A549 (cell line): Measurements from ENCODE around the gene CHRNA10.

ENCODE experiments used
- CHD4 ChIP-seq: fragments of 200-600 bp; sonication (generic); IDR thresholded peaks from 2 replicates; pipeline ENCODE4 v1.6.1; 2016; ENCODE audit warnings: antibody characterized with exemption, mild to moderate bottlenecking, borderline replicate concordance
- POLR2A ChIP-seq: IDR thresholded peaks from 2 replicates; pipeline ENCODE4 v1.6.1; 2012; ENCODE audit warnings: mild to moderate bottlenecking, low read length
- RAD21 ChIP-seq, 2 experiments: fragments of >200 bp in 1 of 2; sonication (Bioruptor Twin) in 1 of 2; formaldehyde crosslinking in 1 of 2; IDR thresholded peaks in 1 of 2; conservative IDR thresholded peaks in 1 of 2; 2 replicates in 1 of 2; 3 replicates in 1 of 2; pipeline ENCODE4 v1.6.1; 2012 to 2018; ENCODE audit warnings: inconsistent platforms in 1 of 2
- SMC3 ChIP-seq: fragments of >200 bp; sonication (Bioruptor Twin); formaldehyde crosslinking; IDR thresholded peaks from 3 replicates; pipeline ENCODE4 v1.6.1; 2018; ENCODE audit warnings: inconsistent platforms

DNA sequence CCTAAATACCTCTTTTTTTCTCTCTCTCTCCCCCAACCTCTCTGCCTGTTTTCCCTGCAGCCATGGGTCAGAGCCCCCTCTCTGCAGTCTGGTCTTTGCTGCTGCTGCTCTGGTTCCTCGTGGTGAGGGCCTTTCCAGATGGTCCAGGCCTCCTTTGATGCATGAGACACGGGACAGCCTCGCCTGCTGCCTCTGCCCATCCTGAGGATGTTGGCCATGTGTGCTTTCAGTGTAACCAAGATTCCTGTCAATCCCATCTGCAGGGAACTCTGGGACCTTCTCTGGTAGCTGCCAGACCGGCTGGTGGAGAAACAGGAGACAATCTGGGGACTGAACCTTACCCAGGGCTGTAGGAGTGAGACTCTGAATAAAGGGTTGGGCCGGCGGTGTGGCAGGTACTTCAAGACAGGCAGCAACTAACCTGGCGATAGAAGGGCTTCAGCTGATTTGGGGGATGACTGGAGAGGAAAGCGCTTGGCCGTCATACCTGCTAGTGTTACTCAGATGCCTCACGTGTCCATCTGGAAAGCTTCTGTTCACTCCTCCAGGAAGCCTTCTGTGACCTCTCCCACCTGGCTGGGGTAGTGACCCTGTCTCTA lies 7.1 kb downstream of the CHRNA10 start:
- no peak for TF ChIP-seq POLR2A
- no peak for TF ChIP-seq CHD4
- no peak for TF ChIP-seq SMC3
- TF ChIP-seq RAD21 (conservative IDR thresholded peaks at IDR 0.05 in 1 of 2, IDR thresholded peaks at IDR 0.05 in 1 of 2), result no peak
